Upper lobe of left lung (tissue), 6 donors: ENCODE results near the gene ATP5ME. TPM values are rescaled to one million over a fixed set of nuclear protein-coding genes. Genes with fewer than 3 reads are reported as not detected.
A peak's percentile ranks its signal among the peaks of the same experiment; 100 is the strongest.
"Not testable (repeated sequence)": the region's sequence is repeated elsewhere in the genome, so short reads cannot be mapped to it uniquely, and the experiment has no call there.

Source experiments
- ATAC-seq, 2 donors: fragments of 200-7000 bp; cut with Tn5 transposase; one replicate each; pipeline ENCODE4 v1.9.1; 2022; ENCODE audit warnings: mild to moderate bottlenecking in 2 of 2, moderate library complexity in 2 of 2; ENCODE audit not compliant: low FRiP score in 2 of 2
- DNase-seq, 2 donors: peaks; one replicate each; pipeline ENCODE4 v3.0.0-alpha.2; 2019 to 2020
- H3K27ac ChIP-seq, 4 donors: fragments of 200-600 bp; sonication (generic); one replicate each; pipeline ENCODE4 v1.5.1; 2016 to 2019
- H3K27me3 ChIP-seq, 4 donors: fragments of 200-600 bp; sonication (generic); one replicate each; pipeline ENCODE4 v1.5.1; 2017 to 2019
- H3K36me3 ChIP-seq, 4 donors: fragments of 200-600 bp; sonication (generic); one replicate each; pipeline ENCODE4 v1.5.1; 2016 to 2019
- H3K4me1 ChIP-seq, 4 donors: fragments of 200-600 bp; sonication (generic); one replicate each; pipeline ENCODE4 v1.5.1; 2018 to 2019
- H3K4me3 ChIP-seq, 4 donors: fragments of 200-600 bp; sonication (generic); one replicate each; pipeline ENCODE4 v1.5.1; 2017 to 2019; ENCODE audit warnings: mild to moderate bottlenecking in 2 of 4, moderate library complexity in 1 of 4
- H3K9me3 ChIP-seq, 4 donors: fragments of 200-600 bp; sonication (generic); one replicate each; pipeline ENCODE4 v1.5.1; 2018 to 2019
- CTCF ChIP-seq, 6 experiments: fragments of 450-650 bp in 4 of 6; fragments of 200-600 bp in 2 of 6; sonication (generic) in 2 of 6; IDR thresholded peaks; one replicate each; pipeline ENCODE4 v1.5.1; 2016 to 2019; ENCODE audit warnings: antibody characterized with exemption in 6 of 6
- EP300 ChIP-seq, 4 donors: sonication (generic); formaldehyde crosslinking; IDR thresholded peaks; one replicate each; pipeline ENCODE4 v1.5.1; 2017; ENCODE audit warnings: antibody characterized with exemption in 4 of 4, control low read depth in 2 of 4
- POLR2A ChIP-seq, 4 donors: fragments of 450-650 bp; IDR thresholded peaks; one replicate each; pipeline ENCODE4 v1.5.1; 2016 to 2017; ENCODE audit warnings: antibody characterized with exemption in 4 of 4, mild to moderate bottlenecking in 2 of 4
- POLR2AphosphoS5 ChIP-seq, 2 donors: sonication (generic); formaldehyde crosslinking; IDR thresholded peaks; one replicate each; pipeline ENCODE4 v1.5.1; 2017; ENCODE audit warnings: antibody characterized with exemption in 2 of 2
- WGBS, 2 donors: methylation state at CpG; one replicate each; pipeline ENCODE4 v1.1.5; 2017 to 2018; 5-methylcytosine and 5-hydroxymethylcytosine counted together
- total RNA-seq, 6 donors: library from RNA; depleted of rRNA in 4 of 6; stranded (reverse); fragments of >200 nt in 4 of 6; gene quantifications; one replicate each; pipeline versions ENCODE4 v1.1.0 to v1.2.1, GENCODE V29; 2016 to 2021
- donor health status: DM: no; HTN: no; CAD: no; lungs with moderate emphysema.
- donor health status: DM: no; HTN: yes; CAD: no; lungs with severe emphysema.

The ATP5ME gene
- total RNA-seq, 6 donors from 2014 or later: 22.6 to 216 (median 106) TPM

- ATAC-seq (no peak), DNase-seq (peak in 1 of 2 donors; percentile 56)
- Histone ChIP-seq H3K4me3 (no peak overlapping the region), H3K4me1 (peaks cover 5 to 16% (median 6%) of the 10 kb centered on the region in 4 donors), H3K27me3 (no peaks in the 10 kb centered on the region), H3K36me3 (no peaks in the 10 kb centered on the region), H3K9me3 (no peaks in the 10 kb centered on the region), H3K27ac (peak overlapping the region; percentile 50 to 79 (median 64))
- WGBS, 2 donors: 84 to 87% methylated on average over 26 to 27 of the region's 27 CpGs
- TF ChIP-seq POLR2A (IDR thresholded peaks at IDR 0.05): no peak
- no peak for TF ChIP-seq EP300 (IDR thresholded peaks at IDR 0.05)
- no peak for TF ChIP-seq CTCF (IDR thresholded peaks at IDR 0.05)
- TF ChIP-seq POLR2AphosphoS5 (IDR thresholded peaks at IDR 0.05): no peak
Observed at GRCh38 chr4:699816-700580, 25.9 kb upstream of the ATP5ME start.

- not testable (repeated sequence) for H3K4me3 ChIP-seq, H3K27ac ChIP-seq, H3K36me3 ChIP-seq, H3K27me3 ChIP-seq, ATAC-seq, DNase-seq, H3K9me3 ChIP-seq
- 86 to 87% methylated on average over 12 of the region's 12 CpGs for WGBS, 2 donors
- H3K4me1 ChIP-seq: peaks cover 7 to 12% (median 9%) of the 10 kb centered on the region in 4 donors
Observed at GRCh38 chr4:694341-694940, 20.4 kb upstream of the ATP5ME start.

- H3K36me3 ChIP-seq: no peaks in the 10 kb centered on the region
- 70 to 89% methylated on average over 14 to 32 of the region's 32 CpGs for WGBS, 2 donors
- ATAC-seq (no peak), DNase-seq (peak in 1 of 2 donors; percentile 78)
- H3K9me3 ChIP-seq: no peaks in the 10 kb centered on the region
- H3K4me3 ChIP-seq: no peak overlapping the region
- H3K27me3 ChIP-seq: no peaks in the 10 kb centered on the region
- no peak overlapping the region for H3K27ac ChIP-seq
- TF ChIP-seq POLR2A (IDR thresholded peaks at IDR 0.05) (no peak), EP300 (IDR thresholded peaks at IDR 0.05) (no peak), POLR2AphosphoS5 (IDR thresholded peaks at IDR 0.05) (no peak), CTCF (IDR thresholded peaks at IDR 0.05) (no peak)
- peaks cover 17 to 24% (median 19%) of the 10 kb centered on the region in 4 donors for H3K4me1 ChIP-seq
Observed at GRCh38 chr4:692771-693554, 18.9 kb upstream of the ATP5ME start.

GRCh38 chr4:689723-690122, 15.6 kb upstream of the ATP5ME start:
- 61 to 66% methylated on average over 8 of the region's 8 CpGs for WGBS, 2 donors
- no peak for TF ChIP-seq EP300 (IDR thresholded peaks at IDR 0.05)
- TF ChIP-seq POLR2A (IDR thresholded peaks at IDR 0.05): no peak
- TF ChIP-seq CTCF (IDR thresholded peaks at IDR 0.05): no peak
- TF ChIP-seq POLR2AphosphoS5 (IDR thresholded peaks at IDR 0.05): no peak
- Histone ChIP-seq H3K36me3 (peaks cover 0 to 5% (median 0%) of the 10 kb centered on the region in 4 donors), H3K9me3 (no peaks in the 10 kb centered on the region), H3K4me1 (peaks cover 29 to 39% (median 35%) of the 10 kb centered on the region in 4 donors), H3K27ac (peak overlapping the region; percentile 82 to 92 (median 88)), H3K4me3 (peak overlapping the region in 3 of 4 donors; percentile 56 to 61 (median 60)), H3K27me3 (no peaks in the 10 kb centered on the region)
- no peak for ATAC-seq
- DNase-seq: no peak
